IPS DF 6.9 (cell line): ENCODE data around the gene GARIN3.
"Not testable (repeated sequence)": the region's sequence is repeated elsewhere in the genome, so short reads cannot be mapped to it uniquely, and the experiment has no call there.

Experiments
- DNase-seq: peaks from one replicate; pipeline ENCODE4 v3.0.0-alpha.2; 2013; ENCODE audit warnings: low read depth, low spot score
- H3K27ac ChIP-seq: one replicate; pipeline ENCODE4 v1.5.1; 2013; ENCODE audit warnings: low read length, control low read depth
- H3K27me3 ChIP-seq: 2 replicates; pipeline ENCODE4 v1.6.1; 2013; ENCODE audit warnings: mild to moderate bottlenecking, low read length; ENCODE audit not compliant: control insufficient read depth, insufficient read depth
- H3K36me3 ChIP-seq: 2 replicates; pipeline ENCODE4 v1.6.1; 2013; ENCODE audit warnings: low read length; ENCODE audit not compliant: control insufficient read depth, insufficient read depth
- H3K4me1 ChIP-seq: 2 replicates; pipeline ENCODE4 v1.6.1; 2013; ENCODE audit warnings: low read length; ENCODE audit not compliant: control insufficient read depth, insufficient read depth
- H3K4me3 ChIP-seq: 2 replicates; pipeline ENCODE4 v1.5.1; 2013; ENCODE audit warnings: mild to moderate bottlenecking, low read length
- H3K9me3 ChIP-seq: 2 replicates; pipeline ENCODE4 v1.6.1; 2013; ENCODE audit warnings: low read length, inconsistent platforms; ENCODE audit not compliant: control insufficient read depth, insufficient read depth
- WGBS: extraction: QIAGEN DNeasy Blood & Tissue Kit; methylation state at CpG from one replicate; pipeline ENCODE4 v1.1.7; 2013; ENCODE audit warnings: mixed read lengths, missing lambda C conversion rate; ENCODE audit not compliant: insufficient read length, insufficient coverage; 5-methylcytosine and 5-hydroxymethylcytosine counted together

Gene GARIN3

DNA sequence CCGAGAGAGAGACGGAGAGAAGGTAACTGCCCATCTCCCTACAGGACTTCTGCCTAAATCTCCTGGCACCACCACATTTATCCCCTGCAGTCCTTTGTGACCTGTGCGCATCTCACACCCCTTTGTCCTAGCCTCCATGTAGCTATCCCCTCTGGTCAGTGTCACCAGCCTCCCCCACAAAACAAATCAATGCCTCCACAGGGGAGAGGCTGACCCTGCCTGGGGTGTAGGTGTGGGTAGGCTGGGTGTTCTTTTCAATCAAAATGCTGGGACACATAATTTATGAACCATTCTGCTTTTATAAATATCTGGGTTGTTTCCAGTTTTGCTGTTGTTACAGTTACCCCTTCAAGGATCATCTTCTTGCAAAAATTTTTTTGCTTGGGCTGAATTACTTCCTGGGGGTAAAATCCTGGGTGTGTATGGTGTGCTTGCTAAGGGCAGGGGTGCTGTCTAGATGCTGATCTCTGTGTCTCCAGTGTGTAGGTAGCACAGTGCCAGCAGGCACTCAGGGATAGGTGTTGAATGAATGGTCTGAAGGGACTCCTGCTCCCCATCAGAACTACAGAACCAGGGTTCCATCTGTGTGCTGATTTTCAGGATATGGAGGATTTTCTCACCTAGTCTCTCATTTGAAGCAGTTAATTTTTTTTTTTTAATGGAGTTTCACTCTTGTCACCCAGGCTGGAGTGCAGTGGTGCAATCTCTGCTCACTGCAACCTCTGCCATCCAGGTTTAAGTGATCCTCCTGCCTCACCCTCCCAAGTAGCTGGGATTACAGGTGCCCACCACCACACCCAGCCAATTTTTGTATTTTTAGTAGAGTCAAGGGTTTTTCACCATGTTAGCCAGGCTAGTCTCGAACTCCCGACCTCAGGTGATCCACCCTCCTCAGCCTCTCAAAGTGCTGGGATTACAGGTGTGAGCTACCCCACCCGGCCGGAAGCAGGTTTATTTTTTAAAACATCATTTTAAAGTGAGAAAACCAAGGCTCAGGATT, at the start of gene GARIN3:
GARIN3 (minus strand) TSS at position 51 of the 1,000 bp plus-strand sequence. CDS start 96 bp downstream, outside the sequence.
- Histone ChIP-seq H3K27ac (no peak within 1 kb of the TSS), H3K27me3 (no peaks in the 10 kb centered on the region), H3K4me3 (no peak within 1 kb of the TSS), H3K9me3 (peaks cover 2% of the 10 kb centered on the region; the same call in 1 of the 2 replicates), H3K36me3 (no peaks in the 10 kb centered on the region), H3K4me1 (no peaks in the 10 kb centered on the region)
- WGBS = no CpG with 5 or more reads among the region's 7 CpGs
- no peak for DNase-seq

DNA sequence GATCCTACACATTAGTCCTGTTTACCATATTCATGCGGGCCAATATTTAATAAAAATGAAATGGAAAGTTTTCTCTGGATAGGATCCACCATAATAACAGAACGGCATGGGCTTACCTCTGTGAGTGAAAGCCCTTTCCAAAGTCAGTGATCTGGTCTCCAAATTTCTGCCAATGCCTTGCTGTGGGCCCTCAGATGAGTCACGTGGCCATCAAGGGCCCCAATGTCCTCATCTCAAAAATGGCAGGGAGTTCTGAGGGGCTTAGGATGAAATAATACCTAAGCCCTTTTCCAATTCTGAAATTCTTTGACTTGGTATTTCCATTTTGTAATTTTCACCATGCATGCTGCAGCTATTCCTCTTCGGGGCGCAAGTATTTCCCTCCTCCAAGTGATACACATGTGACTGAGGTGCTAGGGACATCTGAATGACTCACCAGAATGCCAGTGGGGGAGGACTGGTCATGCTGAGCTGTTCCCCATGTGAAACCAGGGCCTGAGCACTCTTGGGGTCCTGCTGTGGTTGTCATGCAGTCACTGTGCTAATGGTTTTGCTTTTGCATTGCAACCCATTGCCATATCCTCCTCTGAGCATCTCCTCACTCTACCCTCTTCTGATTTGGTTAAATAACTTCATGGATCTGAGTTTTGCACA, 49.6 kb upstream of the GARIN3 start:
- no peaks in the 10 kb centered on the region for H3K9me3 ChIP-seq
- WGBS = no CpG with 5 or more reads among the region's 5 CpGs
- H3K4me1 ChIP-seq = no peaks in the 10 kb centered on the region
- DNase-seq = no peak
- H3K27ac ChIP-seq = no peak overlapping the region
- H3K36me3 ChIP-seq = no peaks in the 10 kb centered on the region
- H3K27me3 ChIP-seq = no peaks in the 10 kb centered on the region
- H3K4me3 ChIP-seq = no peak overlapping the region

DNA sequence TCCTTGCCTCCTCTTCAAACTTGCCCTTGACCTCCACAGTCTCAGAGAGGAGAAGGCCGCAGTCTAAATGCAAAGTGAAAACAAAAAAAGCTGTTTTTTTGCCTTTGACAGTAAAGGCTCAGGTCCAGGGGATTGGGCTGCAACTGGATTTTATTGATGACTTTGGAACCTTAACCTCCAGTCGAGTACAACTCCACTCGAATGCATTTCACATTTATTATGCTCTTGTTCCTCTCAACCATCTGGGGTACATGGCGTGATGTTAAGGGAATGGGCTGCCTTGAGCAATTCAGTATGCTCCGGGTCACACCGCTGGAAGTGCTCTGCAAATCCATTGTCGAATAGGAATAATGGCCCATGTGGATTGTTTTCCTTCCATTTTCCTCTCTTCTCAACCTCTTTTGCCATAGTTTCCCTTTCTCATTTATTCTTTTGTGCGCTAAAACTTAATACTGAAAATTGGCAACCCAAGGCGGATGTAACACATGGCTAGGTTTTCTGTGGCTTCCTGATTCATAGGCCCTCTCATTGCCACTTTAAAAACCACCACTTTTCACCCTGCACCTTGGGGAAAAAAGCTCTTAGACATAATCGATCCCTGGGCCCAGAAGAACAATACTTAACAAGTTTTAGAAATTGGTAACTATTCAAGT, 48.9 kb upstream of the GARIN3 start:
- WGBS = no CpG with 5 or more reads among the region's 10 CpGs
- H3K9me3 ChIP-seq = no peaks in the 10 kb centered on the region
- H3K4me3 ChIP-seq = no peak overlapping the region
- H3K27me3 ChIP-seq = no peaks in the 10 kb centered on the region
- H3K4me1 ChIP-seq = no peaks in the 10 kb centered on the region
- no peaks in the 10 kb centered on the region for H3K36me3 ChIP-seq
- no peak overlapping the region for H3K27ac ChIP-seq
- no peak for DNase-seq

DNA sequence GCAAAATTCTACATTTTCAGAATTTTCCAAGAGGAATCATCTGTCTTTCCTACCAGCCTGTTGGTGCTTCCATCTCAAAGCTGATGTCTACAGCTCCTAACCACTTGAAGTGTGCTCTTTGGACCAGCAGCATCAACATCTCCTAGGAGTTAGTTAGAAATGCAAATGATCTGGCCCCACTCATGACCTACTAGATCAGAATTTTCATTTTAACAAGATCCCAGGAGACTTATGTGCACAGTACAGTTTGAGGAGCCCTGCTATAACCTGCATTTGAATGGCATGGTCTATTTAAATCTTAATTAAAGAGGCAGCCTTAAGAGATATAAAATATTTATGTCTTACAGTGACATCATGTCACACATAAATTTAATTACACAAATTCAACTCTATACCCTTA, 48.4 kb upstream of the GARIN3 start:
- Histone ChIP-seq H3K9me3 (no peaks in the 10 kb centered on the region), H3K4me3 (no peak overlapping the region), H3K27me3 (no peaks in the 10 kb centered on the region), H3K4me1 (no peaks in the 10 kb centered on the region), H3K27ac (no peak overlapping the region), H3K36me3 (no peaks in the 10 kb centered on the region)
- DNase-seq = no peak

DNA sequence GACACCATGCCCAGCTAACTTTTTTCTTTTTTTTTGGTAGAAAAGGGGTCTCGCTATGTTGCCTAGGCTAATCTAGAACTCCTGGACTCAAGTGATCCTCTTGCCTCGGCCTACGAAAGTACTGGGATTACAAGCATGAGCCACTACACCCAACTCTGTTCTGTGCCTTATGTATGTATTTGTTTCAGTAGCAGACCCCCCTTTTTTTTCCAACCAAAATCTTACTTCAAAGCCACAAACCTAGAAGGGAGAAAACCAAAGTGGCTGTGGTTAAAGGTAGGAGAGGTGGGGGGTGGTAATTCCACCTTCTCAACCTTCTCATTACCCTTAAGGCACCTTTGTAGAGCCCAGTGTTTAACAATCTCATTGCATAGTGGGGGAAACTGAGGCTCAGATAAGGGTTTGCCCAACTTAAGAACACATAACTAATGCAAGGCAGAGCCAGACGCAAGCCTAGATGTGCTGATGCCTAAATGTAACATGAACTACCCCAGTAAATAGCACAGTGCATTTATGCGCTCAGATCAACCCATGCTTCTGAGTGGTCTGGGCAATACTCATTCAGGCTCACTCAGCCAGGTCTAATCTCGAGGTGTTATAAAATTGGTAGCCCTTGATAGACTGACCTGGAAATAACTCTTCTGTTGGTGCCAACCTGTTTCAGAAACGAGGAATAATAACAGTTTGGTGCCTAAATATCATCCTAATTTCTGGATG, 47.6 kb upstream of the GARIN3 start:
- Histone ChIP-seq H3K9me3 (no peaks in the 10 kb centered on the region), H3K36me3 (no peaks in the 10 kb centered on the region), H3K4me1 (no peaks in the 10 kb centered on the region), H3K4me3 (no peak overlapping the region), H3K27me3 (no peaks in the 10 kb centered on the region), H3K27ac (no peak overlapping the region)
- no CpG with 5 or more reads among the region's 7 CpGs for WGBS
- no peak for DNase-seq

DNA sequence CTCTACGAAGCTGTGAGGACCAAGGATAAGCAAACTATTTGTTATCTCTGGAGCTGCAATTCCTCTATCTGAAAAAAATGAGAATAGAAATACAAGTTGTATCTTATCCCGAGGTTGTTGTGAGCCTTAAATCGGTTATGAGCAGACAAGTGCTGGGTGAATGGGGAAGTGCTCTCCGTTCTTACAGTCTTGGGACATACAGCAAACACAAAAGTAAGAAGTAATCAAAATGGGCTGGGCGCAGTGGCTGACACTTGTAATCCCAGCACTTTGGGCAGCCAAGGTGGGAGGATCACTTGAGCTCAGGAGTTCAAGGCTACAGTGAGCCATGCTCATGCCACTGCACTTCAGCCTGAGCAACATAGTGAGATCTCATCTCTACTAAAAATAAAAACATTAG, 46.2 kb upstream of the GARIN3 start:
- H3K4me3 ChIP-seq = no peak overlapping the region
- WGBS = no CpG with 5 or more reads among the region's 5 CpGs
- H3K27me3 ChIP-seq = no peaks in the 10 kb centered on the region
- DNase-seq = no peak
- no peaks in the 10 kb centered on the region for H3K9me3 ChIP-seq
- H3K27ac ChIP-seq = no peak overlapping the region
- H3K36me3 ChIP-seq = no peaks in the 10 kb centered on the region
- no peaks in the 10 kb centered on the region for H3K4me1 ChIP-seq

DNA sequence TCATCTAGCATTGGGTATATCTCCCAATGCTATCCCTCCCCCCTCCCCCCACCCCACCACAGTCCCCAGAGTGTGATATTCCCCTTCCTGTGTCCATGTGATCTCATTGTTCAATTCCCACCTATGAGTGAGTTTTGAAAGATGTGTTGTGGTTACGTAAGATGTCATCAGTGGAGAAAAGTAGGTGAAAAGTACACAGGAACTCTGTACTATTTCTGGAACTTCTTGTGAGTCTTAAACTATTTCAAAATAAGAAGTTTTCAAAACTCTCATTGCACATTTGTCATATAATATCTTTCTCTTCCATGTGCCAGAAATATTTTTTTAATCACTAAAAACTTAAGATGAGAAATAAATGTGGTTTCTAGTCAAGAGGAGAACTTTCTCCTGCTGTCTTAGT, 44.6 kb upstream of the GARIN3 start:
- H3K9me3 ChIP-seq, H3K27me3 ChIP-seq, H3K4me1 ChIP-seq, H3K27ac ChIP-seq, H3K36me3 ChIP-seq, DNase-seq, H3K4me3 ChIP-seq: not testable (repeated sequence)
- WGBS = no CpG with 5 or more reads among the region's 1 CpG

DNA sequence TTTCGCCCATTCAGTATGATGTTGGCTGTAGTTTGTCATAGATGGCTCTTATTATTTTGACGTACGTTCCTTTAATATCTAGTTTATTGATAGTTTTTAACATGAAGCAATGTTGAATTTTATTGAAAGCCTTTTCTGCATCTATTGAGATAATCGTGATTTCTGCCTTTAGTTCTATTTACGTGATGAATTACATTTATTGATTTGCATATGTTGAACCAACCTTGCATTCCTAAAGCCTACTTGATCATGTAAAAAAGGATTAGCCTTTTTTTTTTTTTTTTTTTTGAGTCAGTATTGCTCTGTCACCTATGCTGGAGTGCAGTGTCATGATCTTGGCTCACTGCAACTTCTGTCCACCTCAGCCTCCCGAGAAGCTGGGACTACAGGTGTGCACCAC, 39.6 kb upstream of the GARIN3 start:
- DNase-seq = no peak
- H3K4me3 ChIP-seq = no peak overlapping the region
- H3K27me3 ChIP-seq = no peaks in the 10 kb centered on the region
- H3K9me3 ChIP-seq = no peaks in the 10 kb centered on the region
- H3K4me1 ChIP-seq = no peaks in the 10 kb centered on the region
- no peak overlapping the region for H3K27ac ChIP-seq
- WGBS = no CpG with 5 or more reads among the region's 6 CpGs
- no peaks in the 10 kb centered on the region for H3K36me3 ChIP-seq

DNA sequence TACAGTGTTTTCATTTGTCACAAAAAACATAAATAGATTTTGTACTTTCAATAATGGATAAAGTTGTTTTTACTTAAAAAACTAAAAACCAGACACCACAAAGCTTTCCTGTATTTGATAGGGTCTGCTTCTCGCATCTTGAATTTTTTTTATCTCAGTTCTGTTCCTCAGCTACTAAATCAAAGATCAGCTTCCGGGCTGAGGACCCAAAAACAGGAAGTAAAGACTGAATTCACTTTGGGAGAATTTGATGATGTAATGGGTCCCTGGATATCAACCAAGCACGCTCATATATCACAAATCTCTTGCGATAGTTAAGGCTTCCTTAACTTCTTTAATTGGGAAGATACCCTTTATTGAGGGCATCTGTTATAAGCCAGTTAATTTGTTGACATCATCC, 38.7 kb upstream of the GARIN3 start:
- no peaks in the 10 kb centered on the region for H3K27me3 ChIP-seq
- no peaks in the 10 kb centered on the region for H3K9me3 ChIP-seq
- DNase-seq = no peak
- H3K4me1 ChIP-seq = no peaks in the 10 kb centered on the region
- H3K36me3 ChIP-seq = no peaks in the 10 kb centered on the region
- no peak overlapping the region for H3K4me3 ChIP-seq
- WGBS = no CpG with 5 or more reads among the region's 4 CpGs
- H3K27ac ChIP-seq = no peak overlapping the region

DNA sequence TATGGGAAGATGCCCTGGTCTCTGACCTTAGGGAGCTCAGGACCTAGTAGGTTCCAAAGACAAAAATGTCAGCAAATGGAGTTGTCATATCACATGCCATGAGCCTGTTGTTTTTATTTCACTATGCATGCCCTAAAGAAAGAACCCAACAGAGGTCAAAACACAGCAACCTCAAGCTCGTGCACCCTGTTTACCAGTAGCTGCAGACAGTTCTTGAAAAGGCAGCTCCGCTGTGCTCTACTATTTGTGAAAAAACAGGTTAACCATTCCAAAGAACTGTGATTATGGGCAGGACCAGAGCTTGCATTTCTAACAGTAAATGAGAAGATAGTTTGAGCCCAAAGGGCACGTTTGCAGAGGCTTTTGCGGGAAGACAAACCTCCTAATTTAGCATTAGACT, 37.4 kb upstream of the GARIN3 start:
- H3K9me3 ChIP-seq = no peaks in the 10 kb centered on the region
- no peaks in the 10 kb centered on the region for H3K27me3 ChIP-seq
- DNase-seq = no peak
- H3K36me3 ChIP-seq = no peaks in the 10 kb centered on the region
- H3K27ac ChIP-seq = no peak overlapping the region
- H3K4me1 ChIP-seq = no peaks in the 10 kb centered on the region
- WGBS = no CpG with 5 or more reads among the region's 4 CpGs
- no peak overlapping the region for H3K4me3 ChIP-seq
